H1 (cell line): ENCODE results near the gene R3HDM2. TPM values are rescaled to one million over a fixed set of nuclear protein-coding genes. Genes with fewer than 3 reads are reported as not detected.
A peak's percentile ranks its signal among the peaks of the same experiment; 100 is the strongest.

ENCODE experiments used
- CBX5 ChIP-seq: fragments of 300-800, 300-1000 bp; sonication (generic); IDR thresholded peaks from 2 replicates; pipeline ENCODE4 v1.7.1; 2016; ENCODE audit warnings: antibody characterized with exemption, low read length, low read depth
- E2F6 ChIP-seq: IDR thresholded peaks from 2 replicates; pipeline ENCODE4 v1.6.1; 2012; ENCODE audit warnings: inconsistent platforms
- KDM1A ChIP-seq: fragments of 200-600, 300-600 bp; sonication (generic); IDR thresholded peaks from 2 replicates; pipeline ENCODE4 v1.7.1; 2016; ENCODE audit warnings: mild to moderate bottlenecking, low read length, borderline replicate concordance
- SRF ChIP-seq: IDR thresholded peaks from 2 replicates; pipeline ENCODE4 v1.6.1; 2011; ENCODE audit warnings: mild to moderate bottlenecking, low read depth, low read length, moderate library complexity
- TAF7 ChIP-seq: optimal IDR thresholded peaks from 2 replicates; pipeline ENCODE3; 2011; ENCODE audit warnings: low read depth, mild to moderate bottlenecking, inconsistent platforms, low read length, moderate library complexity, borderline replicate concordance
- polyA plus RNA-seq, 7 experiments: library from polyadenylated mRNA; depleted of rRNA in 3 of 7; stranded (reverse) in 5 of 7; unstranded in 2 of 7; fragments of >200 nt in 5 of 7; fragments of 200-250 nt in 2 of 7; gene quantifications; 1 replicate in 5 of 7; 2 replicates in 1 of 7; 4 replicates in 1 of 7; pipeline versions ENCODE4 v1.2.1 to v1.2.3, GENCODE V29; 2011 to 2013; ENCODE audit warnings: missing spikeins in 2 of 7, mixed read lengths in 2 of 7
- total RNA-seq: library from RNA; stranded (reverse); fragmentation: NEBNext Ultra II Directional; extraction: Animal tissue kit (Norgen Biotek cat#: 25700); gene quantifications from 2 replicates; pipeline ENCODE4 v1.2.1, GENCODE V29; 2021

The R3HDM2 gene
- total and polyA plus RNA-seq, 2 of the 8 experiments (the other 6 are each of a cell fraction or from before 2014, with no cell fraction given) = 25.6 to 27.0 TPM

DNA sequence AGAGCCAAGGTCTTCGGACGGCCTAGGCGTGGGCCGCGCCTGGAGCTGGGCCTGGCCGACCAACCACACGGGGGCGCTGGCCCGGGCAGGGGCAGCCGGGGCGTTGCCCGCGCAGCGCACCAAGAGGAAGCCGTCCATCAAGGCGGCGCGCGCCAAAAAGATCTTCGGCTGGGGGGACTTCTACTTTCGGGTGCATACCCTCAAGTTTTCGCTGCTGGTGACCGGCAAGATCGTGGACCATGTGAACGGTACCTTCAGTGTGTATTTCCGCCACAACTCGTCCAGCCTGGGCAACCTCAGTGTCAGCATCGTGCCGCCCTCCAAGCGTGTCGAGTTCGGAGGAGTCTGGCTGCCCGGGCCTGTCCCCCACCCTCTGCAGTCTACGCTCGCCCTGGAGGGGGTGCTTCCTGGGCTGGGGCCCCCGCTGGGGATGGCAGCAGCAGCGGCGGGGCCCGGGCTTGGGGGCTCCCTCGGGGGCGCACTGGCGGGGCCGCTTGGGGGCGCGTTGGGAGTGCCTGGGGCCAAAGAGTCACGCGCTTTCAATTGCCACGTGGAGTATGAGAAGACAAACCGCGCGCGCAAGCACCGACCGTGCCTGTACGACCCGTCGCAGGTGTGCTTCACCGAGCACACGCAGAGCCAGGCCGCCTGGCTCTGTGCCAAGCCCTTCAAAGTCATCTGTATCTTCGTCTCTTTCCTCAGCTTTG is 205.7 kb downstream of the R3HDM2 start (continued):
- TF ChIP-seq TAF7 (no peak), SRF (no peak), CBX5 (no peak), E2F6 (peak; percentile 55), KDM1A (no peak; the same call in 1 of the 2 replicates)
